ENCODE data around the gene LTBP2. TPM values are rescaled to one million over a fixed set of nuclear protein-coding genes. Genes with fewer than 3 reads are reported as not detected.

Gene LTBP2
- polyA plus RNA-seq, 1 donor from 2014 or later = 0.33 TPM

GRCh38 chr14:74482571-74482970 is 129.5 kb downstream of the LTBP2 start:
- no peaks in the 10 kb centered on the region for H3K79me2 ChIP-seq (replicated peaks; ENCODE audit: insufficient read depth, low read length)
- no peaks in the 10 kb centered on the region for H4K20me1 ChIP-seq (ENCODE audit: insufficient read depth)
- H3K9me2 ChIP-seq (ENCODE audit: insufficient read depth, low read length) = no peaks in the 10 kb centered on the region
- no peak overlapping the region for H3K27ac ChIP-seq (ENCODE audit: low read length)
- no peaks in the 10 kb centered on the region for H3K36me3 ChIP-seq (ENCODE audit: insufficient read depth, low read length)
- TF ChIP-seq RAD21 (conservative IDR thresholded peaks at IDR 0.05) = no peak
- TF ChIP-seq EP300 (conservative IDR thresholded peaks at IDR 0.05; ENCODE audit: poor library complexity, severe bottlenecking) = no peak
- TF ChIP-seq POLR2AphosphoS5 (IDR thresholded peaks at IDR 0.05) = no peak
- TF ChIP-seq MXI1 (conservative IDR thresholded peaks at IDR 0.05; ENCODE audit: poor library complexity, severe bottlenecking) = no peak
- no peak for TF ChIP-seq EZH2 (IDR thresholded peaks at IDR 0.05; ENCODE audit: borderline replicate concordance, insufficient read depth, low read length, poor library complexity, severe bottlenecking)
- TF ChIP-seq, protein P1, sequence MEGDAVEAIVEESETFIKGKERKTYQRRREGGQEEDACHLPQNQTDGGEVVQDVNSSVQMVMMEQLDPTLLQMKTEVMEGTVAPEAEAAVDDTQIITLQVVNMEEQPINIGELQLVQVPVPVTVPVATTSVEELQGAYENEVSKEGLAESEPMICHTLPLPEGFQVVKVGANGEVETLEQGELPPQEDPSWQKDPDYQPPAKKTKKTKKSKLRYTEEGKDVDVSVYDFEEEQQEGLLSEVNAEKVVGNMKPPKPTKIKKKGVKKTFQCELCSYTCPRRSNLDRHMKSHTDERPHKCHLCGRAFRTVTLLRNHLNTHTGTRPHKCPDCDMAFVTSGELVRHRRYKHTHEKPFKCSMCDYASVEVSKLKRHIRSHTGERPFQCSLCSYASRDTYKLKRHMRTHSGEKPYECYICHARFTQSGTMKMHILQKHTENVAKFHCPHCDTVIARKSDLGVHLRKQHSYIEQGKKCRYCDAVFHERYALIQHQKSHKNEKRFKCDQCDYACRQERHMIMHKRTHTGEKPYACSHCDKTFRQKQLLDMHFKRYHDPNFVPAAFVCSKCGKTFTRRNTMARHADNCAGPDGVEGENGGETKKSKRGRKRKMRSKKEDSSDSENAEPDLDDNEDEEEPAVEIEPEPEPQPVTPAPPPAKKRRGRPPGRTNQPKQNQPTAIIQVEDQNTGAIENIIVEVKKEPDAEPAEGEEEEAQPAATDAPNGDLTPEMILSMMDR (IDR thresholded peaks at IDR 0.05; ENCODE audit: poor library complexity, severe bottlenecking) = no peak
- TF ChIP-seq TAF1 (IDR thresholded peaks at IDR 0.05; ENCODE audit: low read depth) = no peak
- TF ChIP-seq SMC3 (conservative IDR thresholded peaks at IDR 0.05; ENCODE audit: poor library complexity) = no peak
- TF ChIP-seq, protein P2, sequence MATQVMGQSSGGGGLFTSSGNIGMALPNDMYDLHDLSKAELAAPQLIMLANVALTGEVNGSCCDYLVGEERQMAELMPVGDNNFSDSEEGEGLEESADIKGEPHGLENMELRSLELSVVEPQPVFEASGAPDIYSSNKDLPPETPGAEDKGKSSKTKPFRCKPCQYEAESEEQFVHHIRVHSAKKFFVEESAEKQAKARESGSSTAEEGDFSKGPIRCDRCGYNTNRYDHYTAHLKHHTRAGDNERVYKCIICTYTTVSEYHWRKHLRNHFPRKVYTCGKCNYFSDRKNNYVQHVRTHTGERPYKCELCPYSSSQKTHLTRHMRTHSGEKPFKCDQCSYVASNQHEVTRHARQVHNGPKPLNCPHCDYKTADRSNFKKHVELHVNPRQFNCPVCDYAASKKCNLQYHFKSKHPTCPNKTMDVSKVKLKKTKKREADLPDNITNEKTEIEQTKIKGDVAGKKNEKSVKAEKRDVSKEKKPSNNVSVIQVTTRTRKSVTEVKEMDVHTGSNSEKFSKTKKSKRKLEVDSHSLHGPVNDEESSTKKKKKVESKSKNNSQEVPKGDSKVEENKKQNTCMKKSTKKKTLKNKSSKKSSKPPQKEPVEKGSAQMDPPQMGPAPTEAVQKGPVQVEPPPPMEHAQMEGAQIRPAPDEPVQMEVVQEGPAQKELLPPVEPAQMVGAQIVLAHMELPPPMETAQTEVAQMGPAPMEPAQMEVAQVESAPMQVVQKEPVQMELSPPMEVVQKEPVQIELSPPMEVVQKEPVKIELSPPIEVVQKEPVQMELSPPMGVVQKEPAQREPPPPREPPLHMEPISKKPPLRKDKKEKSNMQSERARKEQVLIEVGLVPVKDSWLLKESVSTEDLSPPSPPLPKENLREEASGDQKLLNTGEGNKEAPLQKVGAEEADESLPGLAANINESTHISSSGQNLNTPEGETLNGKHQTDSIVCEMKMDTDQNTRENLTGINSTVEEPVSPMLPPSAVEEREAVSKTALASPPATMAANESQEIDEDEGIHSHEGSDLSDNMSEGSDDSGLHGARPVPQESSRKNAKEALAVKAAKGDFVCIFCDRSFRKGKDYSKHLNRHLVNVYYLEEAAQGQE (IDR thresholded peaks at IDR 0.05; ENCODE audit: borderline replicate concordance) = no peak
- H2AFZ ChIP-seq (ENCODE audit: low read depth, low read length) = no peak overlapping the region
- H3K27me3 ChIP-seq (ENCODE audit: insufficient read depth, low read depth, low read length) = no peaks in the 10 kb centered on the region
- H3K4me3 ChIP-seq (ENCODE audit: low read length) = no peak overlapping the region
- no peaks in the 10 kb centered on the region for H3F3A ChIP-seq (ENCODE audit: insufficient read depth, low read length, poor library complexity, severe bottlenecking)
- no peaks in the 10 kb centered on the region for H3K9me3 ChIP-seq (ENCODE audit: low read length)
- H3K9ac ChIP-seq (ENCODE audit: low read length) = no peak overlapping the region
- H3K4me2 ChIP-seq (ENCODE audit: low read length) = no peak overlapping the region

DNA sequence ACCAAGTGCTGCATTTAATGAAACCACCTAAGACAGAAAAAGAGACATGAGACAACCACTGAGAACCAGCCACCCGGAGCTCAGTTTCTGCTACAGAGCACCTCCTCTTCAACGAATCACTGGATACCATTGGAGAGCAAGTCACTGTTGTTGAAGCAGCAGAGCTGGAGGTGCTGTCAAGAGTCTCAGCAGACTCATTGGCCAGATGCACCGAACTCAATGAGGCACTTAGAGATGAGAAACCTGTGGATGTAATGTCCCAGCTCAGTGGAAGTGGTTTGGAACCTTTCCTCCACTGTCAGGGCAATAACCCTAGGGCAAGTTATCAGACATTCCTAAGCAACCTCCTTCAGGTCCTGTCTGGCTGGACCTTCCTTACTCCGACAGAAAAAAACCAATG is 132.0 kb downstream of the LTBP2 start:
- Histone ChIP-seq H3K79me2 (replicated peaks; ENCODE audit: insufficient read depth, low read length) (no peaks in the 10 kb centered on the region), H3K9ac (ENCODE audit: low read length) (no peak overlapping the region)
- TF ChIP-seq, protein P2 (IDR thresholded peaks at IDR 0.05; ENCODE audit: borderline replicate concordance) = no peak
- TF ChIP-seq RAD21 (conservative IDR thresholded peaks at IDR 0.05) = no peak
- no peak for TF ChIP-seq POLR2AphosphoS5 (IDR thresholded peaks at IDR 0.05)
- TF ChIP-seq, protein P1 (IDR thresholded peaks at IDR 0.05; ENCODE audit: poor library complexity, severe bottlenecking) = no peak
- TF ChIP-seq EP300 (conservative IDR thresholded peaks at IDR 0.05; ENCODE audit: poor library complexity, severe bottlenecking) = no peak

More for the DNA sequence above, 132.0 kb downstream of the LTBP2 start:
- Histone ChIP-seq H3K9me2 (ENCODE audit: insufficient read depth, low read length) (no peaks in the 10 kb centered on the region), H3K27me3 (ENCODE audit: insufficient read depth, low read depth, low read length) (no peaks in the 10 kb centered on the region), H3K4me2 (ENCODE audit: low read length) (no peak overlapping the region), H3K36me3 (ENCODE audit: insufficient read depth, low read length) (no peaks in the 10 kb centered on the region), H4K20me1 (ENCODE audit: insufficient read depth) (no peaks in the 10 kb centered on the region), H3K4me3 (ENCODE audit: low read length) (no peak overlapping the region), H3K27ac (ENCODE audit: low read length) (no peak overlapping the region), H3F3A (ENCODE audit: insufficient read depth, low read length, poor library complexity, severe bottlenecking) (no peaks in the 10 kb centered on the region), H3K9me3 (ENCODE audit: low read length) (no peaks in the 10 kb centered on the region), H2AFZ (ENCODE audit: low read depth, low read length) (no peak overlapping the region)

Measured in neural cell (in vitro differentiated cells).